ENCODE measurements around the gene TUBGCP2.

Gene TUBGCP2

DNA sequence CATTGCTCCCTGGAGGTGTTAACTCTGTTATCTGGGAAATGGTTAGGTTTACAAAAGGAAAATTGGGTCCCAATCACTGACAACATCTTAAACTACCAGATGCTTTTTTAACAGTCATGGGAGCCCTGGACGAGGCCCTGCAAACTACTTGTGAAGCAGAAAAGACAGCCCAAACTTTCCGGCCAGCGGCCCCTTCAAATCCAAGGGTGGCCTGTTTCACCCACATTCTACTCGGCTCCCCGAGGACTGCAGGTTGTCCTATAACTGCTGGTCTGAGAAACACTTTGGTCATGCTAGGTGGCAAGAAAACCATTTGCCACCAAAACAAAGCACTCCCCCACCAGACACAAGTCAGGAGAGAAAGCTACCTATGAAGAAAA is 2.6 kb downstream of the TUBGCP2 start:
- no peak for DNase-seq (ENCODE audit: low spot score)

DNA sequence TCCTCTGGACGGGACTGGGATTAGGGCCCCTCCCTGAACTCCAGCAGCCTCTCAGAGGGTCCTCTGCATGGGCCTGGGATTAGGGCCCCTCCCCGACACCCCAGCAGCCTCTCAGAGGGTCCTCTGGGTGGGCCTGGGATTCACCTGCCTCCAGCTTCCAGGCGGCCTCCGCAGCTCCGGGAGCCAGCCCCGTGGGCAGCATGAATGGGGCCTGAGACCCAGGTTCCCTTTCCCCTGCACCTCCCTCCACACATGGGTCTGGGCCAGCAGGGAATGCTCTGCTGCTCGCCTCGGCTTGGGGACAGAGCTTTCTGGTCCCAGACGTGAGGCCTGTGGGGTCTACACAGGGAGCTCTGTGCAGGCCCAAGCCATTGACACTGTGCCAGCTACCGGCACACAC is 5.5 kb downstream of the TUBGCP2 start:
- no peak for DNase-seq (ENCODE audit: low spot score)

DNA sequence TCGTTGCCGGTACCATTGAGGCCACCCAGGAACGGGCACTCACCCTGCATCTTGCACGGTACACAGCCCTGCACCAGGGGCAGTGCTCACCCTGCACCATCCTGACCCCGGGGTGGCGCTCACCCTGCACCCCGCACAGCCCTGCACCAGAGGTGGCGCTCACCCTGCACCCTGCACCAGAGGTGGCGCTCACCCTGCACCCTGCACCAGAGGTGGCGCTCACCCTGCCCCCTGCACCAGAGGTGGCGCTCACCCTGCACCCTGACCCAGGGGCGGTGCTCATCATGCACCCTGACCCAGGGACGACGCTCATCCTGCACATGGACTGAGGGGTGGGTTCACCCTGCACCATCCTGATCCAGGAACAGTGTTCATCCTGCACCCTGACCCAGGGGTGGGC is 6.4 kb downstream of the TUBGCP2 start:
- DNase-seq (ENCODE audit: low spot score) = no peak

DNA sequence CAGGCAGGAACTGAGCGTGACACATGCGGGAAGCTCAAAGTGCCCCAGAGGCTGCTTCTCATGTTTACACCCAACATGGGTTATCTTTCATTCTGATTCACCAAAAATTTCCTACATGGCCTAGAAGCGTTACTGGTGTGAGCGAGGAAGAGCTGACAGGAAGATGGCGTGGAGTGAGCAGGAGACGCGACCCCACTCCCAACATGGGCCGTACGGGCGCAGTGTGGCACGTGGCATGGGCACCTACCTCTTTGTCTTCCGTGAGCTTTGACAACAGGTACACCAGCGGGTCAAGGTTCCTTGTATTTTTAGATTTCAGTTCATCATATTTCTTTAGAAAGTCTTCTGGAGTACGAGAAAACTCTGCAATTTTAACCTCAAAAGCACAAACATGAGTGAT is 8.9 kb downstream of the TUBGCP2 start:
- DNase-seq (ENCODE audit: low spot score) = no peak

DNA sequence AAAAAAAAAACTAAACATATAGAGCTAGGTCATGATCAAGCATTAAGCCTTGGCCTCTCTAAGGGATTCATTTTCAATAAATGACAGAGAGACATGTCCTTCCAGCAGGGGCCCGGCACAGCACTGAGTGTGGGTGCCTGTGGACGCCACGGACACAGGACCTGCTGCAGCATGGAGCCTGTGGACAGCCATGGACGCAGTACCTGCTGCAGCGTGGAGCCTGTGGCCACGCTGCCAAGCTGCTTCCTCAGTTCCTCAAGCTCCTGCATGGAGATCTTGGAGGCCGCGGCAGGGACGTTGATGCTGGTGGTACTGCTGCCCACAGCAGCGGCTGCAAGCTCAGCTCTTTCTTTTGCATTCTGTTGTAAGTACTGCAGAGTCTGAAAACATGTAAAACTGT is 9.4 kb downstream of the TUBGCP2 start:
- DNase-seq (ENCODE audit: low spot score) = no peak

DNA sequence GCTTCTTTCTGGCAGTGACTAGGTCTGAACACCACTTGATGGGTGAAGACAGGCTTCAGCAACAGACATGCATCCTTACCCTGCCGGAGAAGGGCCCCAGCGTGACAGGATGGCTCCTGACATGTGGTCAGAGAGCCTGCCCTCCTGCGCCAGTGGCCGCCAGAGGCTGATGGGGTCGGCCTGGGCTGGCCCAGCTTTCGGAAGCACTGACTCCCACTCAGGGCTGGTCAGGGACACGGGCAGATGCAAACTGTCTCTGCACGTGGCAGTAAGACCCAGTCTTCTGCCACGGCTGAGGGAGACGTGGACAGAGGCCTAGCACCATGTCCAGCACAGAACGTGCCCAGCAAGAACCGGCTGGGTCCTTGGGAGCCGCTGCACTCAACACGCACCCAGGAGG is 10.2 kb downstream of the TUBGCP2 start:
- DNase-seq (ENCODE audit: low spot score) = no peak

DNA sequence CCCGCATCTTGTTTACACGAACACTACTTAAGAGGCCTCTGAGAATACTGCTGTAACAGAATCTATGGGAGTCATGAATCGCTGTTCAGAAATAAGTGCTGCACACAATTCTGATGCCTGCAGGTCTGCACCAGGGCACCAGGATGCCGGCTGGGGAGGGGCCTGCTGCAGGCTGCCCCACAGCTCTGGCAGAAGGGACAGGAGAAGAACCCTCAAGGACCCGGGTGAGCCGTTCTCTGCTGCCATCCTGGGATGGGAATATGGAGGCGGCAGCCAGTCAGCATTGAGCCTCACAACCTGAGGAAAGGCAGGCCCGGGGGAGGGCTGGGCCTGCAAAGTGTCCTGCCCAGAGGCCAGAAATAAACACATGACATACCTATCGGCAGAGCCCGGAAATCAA is 11.2 kb downstream of the TUBGCP2 start:
- DNase-seq (ENCODE audit: low spot score) = no peak

DNA sequence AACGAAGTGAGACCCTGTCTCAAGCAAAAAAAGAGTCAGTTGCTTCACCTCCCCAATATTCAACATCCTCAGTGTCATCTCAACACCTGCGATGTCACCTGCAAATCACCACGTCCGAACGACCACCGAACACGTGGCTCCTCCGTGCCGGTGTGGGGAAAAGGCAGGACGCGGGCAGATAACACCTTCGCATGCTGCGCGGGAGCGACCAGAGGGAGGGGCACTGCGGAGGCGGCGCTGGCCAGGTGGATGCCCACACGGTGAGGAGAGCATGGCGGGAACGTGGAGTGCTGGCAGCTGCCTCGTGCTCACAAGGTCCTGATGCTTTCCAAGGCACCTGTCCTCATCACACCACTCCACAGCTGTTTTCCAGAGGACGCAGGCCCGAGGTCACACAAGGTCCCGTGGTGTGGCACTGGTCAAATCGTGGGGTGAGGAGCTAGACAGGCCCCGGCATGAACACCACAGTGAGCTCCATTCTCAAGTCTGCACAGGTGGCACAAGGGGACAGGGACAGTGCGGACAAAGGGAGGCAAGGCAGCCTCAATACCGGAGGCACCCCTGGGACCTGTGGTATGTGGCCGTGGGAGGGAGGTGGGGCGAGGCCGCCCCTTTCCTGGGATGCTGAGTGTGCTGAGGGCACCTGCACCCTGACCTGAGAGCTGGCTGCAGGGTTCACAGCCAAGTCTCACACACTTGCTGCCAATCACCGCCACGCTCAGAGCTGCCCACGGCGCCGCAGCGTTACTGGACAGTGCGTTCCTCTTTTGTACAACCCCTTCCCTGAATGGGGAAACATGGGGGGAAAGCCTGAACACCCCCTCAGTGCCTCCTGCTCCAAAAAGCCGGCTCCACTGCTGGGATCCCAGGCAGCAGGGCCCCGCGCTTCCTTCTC is 13.0 kb downstream of the TUBGCP2 start:
- no peak for DNase-seq (ENCODE audit: low spot score)

DNA sequence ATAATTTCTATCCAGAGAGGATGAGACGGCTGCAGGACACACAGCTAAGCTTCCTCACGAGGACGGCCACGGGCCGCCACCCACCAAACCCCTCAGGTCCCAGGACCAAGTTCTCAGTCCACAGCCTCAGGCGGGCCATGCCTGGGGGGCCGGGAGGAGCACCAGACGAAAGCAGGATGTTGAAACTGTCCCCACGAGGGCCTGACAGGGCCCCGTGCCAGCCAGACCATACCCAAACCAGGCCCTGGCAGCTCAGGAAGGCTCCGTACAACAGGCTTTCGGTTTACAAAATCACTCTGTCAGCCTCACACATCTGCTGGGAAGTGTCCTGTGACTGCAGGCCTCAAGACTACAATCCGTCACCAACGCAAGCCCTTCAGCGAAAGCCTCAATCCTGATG is 14.5 kb downstream of the TUBGCP2 start:
- DNase-seq (ENCODE audit: low spot score) = no peak

DNA sequence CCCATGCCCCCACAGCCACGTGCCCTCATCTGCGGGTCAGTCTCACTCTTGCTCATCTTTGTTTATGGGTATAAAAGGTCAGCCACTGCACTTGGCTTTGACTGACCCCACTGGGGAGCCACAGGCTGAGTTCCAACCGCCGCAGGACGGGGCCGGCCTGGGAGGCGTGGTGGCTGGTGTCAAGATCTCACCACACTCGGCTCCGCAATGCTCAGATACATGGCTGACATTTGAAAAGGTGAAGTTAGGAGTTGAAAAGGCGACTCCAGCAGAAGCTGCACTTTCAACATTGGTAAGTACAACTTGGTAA is 14.9 kb downstream of the TUBGCP2 start:
- DNase-seq (ENCODE audit: low spot score) = no peak

DNA sequence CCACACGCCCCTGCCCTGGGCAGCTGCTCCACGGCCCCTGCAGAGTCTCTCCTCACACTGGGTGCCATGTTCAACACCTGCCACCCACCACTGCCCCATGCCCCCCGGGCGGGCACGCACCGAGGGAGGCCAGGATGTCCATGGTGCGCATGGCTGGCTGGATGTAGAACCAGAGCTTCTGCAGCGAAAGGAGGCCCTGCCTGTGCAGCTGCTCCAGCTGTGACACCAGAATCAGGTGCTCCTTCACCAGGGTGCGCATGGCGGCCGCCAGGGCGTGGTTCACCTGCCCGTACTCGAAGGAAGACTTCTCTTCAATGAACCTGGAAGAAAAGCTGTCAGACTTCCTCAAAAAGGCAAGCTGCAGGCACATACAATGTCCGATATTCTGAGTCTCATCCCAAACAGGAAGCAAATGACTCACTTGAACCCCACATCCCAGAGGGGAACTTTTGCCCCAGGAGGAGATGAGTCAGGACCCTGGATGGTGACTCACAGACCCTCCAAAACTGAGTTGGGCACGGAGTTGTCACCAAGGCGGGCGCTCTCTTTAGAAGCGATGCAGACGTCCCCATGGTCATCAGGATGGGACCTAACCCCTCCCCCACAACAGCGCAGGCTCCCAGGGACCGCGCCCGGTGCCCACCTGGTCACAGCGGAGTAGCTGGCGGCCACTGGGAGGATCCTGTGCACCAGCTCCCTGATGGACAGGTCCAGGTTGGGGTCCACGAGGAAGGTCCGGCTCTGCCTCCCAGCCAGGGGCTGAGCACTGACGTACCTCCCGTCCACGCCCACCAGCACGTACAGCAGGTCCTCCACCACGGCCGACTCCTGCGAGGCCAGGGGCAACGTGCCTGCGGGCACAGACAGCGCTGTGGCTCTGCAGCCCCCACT is 15.5 kb downstream of the TUBGCP2 start:
- DNase-seq (ENCODE audit: low spot score) = peak; percentile 69

DNA sequence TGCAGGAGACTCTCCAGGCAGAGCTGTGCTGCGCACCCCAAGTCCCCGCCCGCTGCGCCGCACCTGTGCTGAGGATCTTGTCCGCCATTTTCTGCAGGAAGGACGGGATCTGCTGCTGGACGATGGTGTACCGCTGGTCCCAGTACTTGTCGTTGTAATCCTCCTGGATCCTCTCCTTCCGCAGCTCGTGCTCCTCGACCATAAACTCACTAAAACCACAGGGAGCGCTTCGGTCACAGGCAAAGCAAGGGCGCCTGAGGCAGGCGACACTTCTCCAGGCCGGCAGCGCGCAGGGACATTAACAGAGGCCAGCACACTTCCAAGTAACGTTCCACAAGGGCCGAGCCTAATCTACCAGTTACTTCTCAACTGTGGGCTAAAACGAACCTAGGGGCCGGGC is 18.9 kb downstream of the TUBGCP2 start:
- DNase-seq (ENCODE audit: low spot score) = no peak

DNA sequence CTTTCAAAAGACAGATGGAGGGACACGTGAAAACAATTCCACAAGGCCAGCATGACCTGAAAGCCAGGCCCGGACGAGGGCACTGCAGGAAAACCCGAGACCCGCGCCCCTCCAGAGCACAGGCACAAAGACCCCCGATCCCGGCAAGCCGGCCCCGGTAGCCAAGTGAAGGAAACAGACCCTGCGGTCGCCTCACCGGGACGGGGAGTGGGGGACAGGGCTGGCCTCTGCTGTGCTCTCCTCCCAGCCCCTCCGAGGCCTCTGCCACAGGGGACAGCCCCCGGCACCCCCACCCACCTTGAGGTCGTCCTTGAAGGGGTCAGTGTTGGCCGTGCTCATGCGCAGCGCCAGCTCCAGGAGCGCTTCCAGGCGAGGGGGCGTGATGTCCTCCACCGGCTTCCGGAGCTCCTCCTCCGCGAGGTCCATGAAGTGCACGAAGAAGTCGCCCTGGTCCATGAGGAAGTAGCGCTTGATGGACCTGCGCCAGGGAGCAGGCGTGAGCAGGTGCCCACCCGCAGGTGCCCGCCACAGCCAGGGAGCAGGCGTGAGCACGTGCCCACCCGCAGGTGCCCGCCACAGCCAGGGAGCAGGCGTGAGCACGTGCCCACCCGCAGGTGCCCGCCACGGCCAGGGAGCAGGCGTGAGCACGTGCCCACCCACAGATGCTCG is 20.7 kb downstream of the TUBGCP2 start:
- no peak for DNase-seq (ENCODE audit: low spot score)

DNA sequence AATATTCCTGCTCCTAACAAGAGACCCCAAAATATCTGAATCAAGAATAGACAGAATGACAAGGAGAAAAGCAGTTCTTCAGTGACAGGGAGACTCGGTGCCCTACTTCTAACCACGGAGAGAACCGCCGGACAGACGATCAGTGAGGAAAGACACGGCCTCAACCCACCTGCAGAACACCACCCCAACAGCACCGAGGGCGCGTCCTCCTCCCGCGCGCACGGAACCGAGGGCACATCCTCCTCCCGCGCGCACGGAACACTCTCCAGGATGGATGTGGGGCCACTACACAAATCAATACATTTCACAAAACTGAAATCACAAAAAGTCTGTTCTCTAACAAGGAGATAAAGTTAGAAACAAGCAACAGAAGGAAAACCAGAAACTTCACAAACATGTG is 22.3 kb downstream of the TUBGCP2 start:
- no peak for DNase-seq (ENCODE audit: low spot score)

DNA sequence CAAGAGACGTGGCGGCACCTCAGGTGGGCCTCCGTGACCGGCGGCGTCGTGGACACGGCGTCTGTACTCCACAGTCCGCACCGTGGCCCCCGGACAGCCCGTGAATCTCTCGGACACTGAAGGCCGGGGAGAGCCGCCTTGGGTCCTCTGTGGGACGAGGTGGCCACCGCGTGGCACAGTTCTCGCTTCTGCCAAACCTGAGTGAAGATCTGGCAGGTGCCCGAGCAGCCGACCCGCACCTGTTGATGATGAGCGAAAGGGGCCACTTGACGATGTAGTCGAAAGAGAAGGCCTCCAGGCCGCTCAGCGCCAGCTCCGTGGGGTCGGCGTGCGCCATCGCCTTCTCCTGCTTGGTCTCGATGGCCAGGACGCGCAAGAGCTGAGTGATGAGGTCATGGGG is 23.5 kb downstream of the TUBGCP2 start:
- DNase-seq (ENCODE audit: low spot score) = no peak

DNA sequence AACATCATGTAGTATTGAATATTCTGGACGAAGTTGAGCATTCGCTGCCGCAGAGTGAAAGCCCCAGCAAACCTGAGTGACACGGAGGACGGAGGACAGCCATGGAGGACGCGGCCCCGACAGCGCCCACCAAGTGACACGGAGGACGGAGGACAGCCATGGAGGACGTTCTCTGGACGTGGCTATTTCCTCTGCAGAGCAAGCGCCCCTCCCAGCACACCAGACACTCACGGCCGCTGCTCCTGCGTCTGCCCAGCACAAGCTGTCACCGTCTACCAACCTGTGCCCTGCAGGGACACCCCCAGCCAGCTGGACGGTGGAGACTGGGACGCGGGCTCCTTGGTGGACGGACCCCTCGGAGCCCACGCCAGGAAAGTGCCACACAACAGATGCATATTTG is 24.7 kb downstream of the TUBGCP2 start:
- DNase-seq (ENCODE audit: low spot score) = no peak

DNA sequence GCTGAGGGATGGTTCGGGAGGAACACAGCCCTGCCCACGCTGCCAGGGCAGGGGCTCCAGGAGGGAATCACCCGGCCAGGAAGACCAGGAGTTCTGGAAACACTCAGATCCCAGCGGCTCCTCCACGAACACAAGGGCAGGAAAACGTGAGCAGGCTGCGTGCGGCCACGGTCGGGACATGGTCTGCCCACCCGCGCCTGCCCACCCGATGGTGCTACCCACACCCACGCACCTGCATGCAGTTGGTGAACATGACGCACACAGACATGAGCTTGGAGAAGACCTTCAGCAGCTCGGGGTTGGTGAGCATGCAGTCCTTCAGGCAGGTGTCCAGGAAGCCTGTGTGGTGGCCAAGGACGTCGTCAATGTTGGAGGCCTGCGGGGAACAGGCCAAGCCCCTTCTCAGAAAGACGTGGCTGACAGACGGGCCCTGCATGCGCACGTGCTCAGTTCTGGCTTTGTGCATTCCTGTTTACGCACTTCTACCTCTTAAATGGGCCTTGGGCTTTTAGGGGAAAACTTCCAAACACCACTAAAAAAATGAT is 25.8 kb downstream of the TUBGCP2 start:
- no peak for DNase-seq (ENCODE audit: low spot score)

DNA sequence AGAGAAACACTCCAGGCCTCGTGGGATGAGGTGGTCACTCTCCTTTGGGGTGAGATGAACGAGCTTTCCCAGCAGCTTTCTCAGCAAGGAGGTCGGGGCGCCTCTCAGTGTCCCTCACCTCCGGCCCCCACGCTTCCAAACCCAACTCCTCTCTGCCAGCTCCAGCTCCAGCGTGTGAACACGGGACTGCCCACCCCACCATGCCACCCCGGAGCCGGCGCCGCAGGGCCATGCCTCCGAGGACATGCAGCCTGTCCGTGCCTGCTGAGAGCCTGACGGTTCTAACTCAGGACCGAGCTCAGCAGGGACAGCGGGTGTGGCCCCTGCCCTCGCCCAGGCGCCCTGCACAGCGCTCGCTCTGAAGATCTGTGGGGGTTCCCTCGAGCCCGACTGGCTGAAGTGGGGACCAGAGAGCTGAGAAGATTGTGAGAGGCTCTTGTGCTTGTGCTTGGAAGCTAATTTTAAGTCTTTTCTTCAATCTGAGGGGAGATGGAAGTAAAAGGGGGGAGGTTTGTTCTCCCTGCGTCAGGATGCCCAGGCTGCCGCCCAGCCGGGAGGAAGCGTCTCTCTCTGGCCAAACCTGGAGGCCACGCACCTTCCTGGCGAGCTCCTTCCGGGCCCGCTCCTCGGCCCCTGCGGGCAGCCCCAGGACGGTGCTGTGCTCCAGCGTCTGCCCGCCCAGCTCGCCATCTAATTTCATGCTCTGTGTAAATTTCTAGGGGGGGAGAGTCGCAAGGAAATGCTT is 26.9 kb downstream of the TUBGCP2 start:
- DNase-seq (ENCODE audit: low spot score) = no peak

DNA sequence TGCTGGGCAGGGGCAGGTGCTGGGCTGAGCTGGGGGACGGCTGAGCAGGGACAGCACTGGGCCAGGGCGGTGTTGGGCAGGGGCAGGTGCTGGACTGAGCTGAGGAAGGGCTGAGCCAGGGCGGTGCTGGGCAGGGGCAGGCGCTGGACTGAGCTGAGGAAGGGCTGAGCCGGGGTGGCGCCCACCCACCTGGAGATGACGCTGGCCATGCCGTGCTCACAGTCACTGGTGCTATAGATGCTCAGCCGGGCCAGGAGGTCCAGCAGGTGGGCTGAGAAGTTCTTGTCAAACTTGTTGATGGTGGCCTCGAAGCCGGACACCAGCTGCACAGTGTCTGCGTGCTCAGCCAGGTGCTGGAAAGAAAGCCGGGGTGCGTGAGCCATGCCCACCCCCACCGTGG is 27.6 kb downstream of the TUBGCP2 start:
- no peak for DNase-seq (ENCODE audit: low spot score)

DNA sequence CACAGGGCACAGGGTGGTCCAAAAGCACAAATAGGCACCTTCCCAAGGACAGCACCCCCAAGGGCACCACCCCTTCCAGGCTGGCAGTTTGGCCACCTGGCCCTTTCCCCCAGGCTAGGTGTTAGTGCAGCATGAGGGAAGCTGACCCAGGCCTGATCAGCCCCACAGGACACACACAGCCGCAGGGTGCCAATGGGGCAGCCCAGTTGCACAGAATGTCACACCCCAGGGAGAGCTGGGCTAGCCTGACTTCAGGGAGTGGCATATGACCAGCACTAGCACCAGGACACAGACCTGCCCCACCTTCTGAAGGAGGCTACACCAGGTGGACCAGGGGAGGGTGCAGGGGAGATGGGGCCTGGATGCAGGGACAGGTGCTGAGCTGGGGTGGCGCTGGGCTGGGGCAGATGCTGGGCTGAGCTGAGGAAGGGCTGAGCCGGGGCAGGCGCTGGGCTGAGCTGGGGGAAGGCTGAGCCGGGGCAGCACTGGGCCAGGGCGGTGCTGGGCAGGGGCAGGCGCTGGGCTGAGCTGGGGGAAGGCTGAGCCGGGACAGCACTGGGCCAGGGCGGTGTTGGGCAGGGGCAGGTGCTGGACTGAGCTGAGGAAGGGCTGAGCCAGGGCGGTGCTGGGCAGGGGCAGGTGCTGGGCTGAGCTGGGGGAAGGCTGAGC is 28.1 kb downstream of the TUBGCP2 start:
- no peak for DNase-seq (ENCODE audit: low spot score)

Data from kidney capillary endothelial cell (primary cell).